CD4-positive, alpha-beta T cell treated with Interleukin-15 for 4 hours (primary cell): ENCODE data around the gene PEX6.
"Not testable (repeated sequence)": the region's sequence is repeated elsewhere in the genome, so short reads cannot be mapped to it uniquely, and the experiment has no call there.

Source experiments
- DNase-seq: peaks from one replicate; pipeline ENCODE4 v3.0.0-alpha.2; 2020; ENCODE audit warnings: low spot score

PEX6 gene

GRCh38 chr6:42998205-42998604, 19.2 kb upstream of the PEX6 start:
- not testable (repeated sequence) for DNase-seq

DNA sequence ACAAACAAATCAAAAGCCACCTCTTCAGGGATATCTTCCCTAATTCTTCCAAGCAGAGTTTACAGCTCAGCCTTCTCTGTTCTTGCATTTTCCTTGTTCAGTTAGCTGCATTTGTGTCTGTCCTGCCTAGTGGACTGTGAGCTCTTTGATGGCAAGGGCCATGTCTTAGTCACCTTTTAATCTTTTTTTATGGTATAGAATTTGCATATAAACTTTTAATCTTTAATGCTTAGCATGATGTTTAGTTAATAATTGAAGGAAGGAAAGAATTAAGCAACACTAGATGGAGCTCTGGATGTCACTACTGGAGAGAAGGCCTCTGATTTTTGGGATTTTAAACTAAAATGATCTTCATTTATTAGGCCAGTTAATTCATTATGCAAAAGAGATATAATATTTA, 17.5 kb upstream of the PEX6 start:
- no peak for DNase-seq

GRCh38 chr6:42993445-42993844, 14.5 kb upstream of the PEX6 start:
- no peak for DNase-seq

DNA sequence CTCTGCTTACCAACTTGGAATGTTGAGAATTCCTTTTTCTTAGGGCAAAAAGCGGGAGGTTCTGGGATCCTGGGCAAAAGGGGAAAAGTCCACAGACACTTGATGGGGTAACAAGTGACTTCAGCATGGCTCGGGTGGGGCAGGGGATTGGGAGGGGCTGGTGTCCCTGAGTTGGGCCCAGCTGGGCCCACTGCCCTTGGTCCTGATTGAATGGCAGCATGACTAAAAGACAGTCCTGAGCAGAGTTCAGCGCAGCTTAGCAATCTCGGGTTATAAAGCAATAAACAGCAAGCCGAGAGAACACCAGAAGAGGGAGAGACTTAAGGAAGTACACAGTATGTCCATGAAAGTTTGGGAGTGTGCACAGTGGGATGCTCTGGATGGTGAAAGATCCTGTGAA, 10.9 kb upstream of the PEX6 start:
- DNase-seq: no peak

DNA sequence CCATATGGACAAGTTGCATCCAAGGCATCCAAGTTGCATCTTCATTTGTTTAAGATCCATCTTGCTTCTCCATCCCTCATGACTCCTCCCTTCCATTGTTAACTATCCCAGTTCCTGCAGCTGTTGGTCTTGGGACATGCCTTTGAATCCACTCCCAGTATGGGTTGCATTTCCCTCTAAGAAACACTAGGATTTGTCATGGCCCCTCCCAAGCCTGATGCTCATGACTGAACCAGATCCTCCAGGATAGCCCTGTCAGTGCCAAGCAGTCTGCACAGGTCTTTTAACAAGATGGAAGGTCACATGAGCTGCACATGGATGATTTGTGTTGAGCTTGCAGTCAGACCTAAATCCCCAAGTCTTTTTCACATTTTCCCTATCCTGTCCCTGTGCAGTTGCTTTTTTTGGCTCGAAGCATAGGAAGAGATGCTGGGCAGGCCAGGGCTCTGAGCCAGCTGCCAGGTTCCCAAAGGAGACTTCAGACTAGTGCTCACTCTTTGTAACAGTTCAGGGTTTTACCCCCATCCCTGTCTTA, 9.6 kb upstream of the PEX6 start:
- no peak for DNase-seq

GRCh38 chr6:42987533-42988451, 8.8 kb upstream of the PEX6 start:
- no peak for DNase-seq

DNA sequence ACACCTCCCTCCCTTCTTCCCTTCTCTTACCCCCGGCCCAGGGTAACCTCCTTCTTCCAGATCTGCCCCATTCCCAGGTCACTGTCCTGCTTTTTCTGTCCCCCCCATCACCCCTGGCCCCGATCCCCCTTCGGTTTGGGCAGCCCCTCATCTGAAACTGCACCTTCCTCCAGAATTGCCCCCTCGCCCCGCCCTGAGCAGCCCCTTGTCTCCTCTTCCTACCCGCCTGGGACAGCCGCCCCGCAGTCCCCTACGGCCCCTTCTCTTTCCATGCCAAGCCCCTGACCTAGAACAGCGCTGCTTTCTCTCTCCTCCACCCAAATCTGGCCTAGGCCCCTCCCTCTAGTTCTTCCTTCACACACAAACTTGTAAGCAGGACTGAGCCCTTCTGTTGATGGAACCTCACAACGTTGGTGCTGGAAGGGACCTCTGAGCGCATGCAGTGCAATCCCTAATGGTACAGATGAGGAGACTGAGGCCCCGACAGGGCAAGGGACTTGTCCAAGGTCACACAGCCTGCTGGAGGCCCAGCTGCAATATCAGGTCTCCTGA, 6.0 kb upstream of the PEX6 start:
- DNase-seq: peak; percentile 13

- DNase-seq: peak; percentile 98
These were observed 5.3 kb upstream of the PEX6 start, which contains the start of gene PPP2R5D for GRCh38 chr6:42984001-42984923. Gene PPP2R5D, plus strand, starts transcription at chr6:42984570. Its CDS starts 108 bp downstream, at chr6:42984678.

GRCh38 chr6:42981836-42982235, 2.9 kb upstream of the PEX6 start:
- no peak for DNase-seq

- DNase-seq: peak; percentile 38
These were observed 669 bp upstream of the PEX6 start for GRCh38 chr6:42979523-42980177.

DNA sequence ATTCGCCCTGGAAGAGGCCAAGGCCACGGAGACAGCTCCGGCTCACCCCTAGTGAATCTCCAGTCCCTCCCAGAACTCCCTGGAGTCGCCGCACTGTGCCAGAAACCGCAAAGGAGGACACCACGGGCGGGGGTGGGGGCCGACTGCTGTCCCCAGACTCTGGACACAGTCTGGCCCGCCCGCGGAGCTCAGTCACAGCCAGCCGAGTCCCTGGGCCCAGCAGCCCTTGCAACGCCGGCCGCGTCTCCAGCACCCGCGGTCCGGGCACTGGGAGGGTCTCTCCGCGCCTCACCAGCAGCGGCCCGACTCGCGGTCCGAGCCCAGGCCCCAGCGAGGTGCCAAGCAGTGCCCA, 518 bp downstream of the PEX6 start:
- no peak for DNase-seq

DNA sequence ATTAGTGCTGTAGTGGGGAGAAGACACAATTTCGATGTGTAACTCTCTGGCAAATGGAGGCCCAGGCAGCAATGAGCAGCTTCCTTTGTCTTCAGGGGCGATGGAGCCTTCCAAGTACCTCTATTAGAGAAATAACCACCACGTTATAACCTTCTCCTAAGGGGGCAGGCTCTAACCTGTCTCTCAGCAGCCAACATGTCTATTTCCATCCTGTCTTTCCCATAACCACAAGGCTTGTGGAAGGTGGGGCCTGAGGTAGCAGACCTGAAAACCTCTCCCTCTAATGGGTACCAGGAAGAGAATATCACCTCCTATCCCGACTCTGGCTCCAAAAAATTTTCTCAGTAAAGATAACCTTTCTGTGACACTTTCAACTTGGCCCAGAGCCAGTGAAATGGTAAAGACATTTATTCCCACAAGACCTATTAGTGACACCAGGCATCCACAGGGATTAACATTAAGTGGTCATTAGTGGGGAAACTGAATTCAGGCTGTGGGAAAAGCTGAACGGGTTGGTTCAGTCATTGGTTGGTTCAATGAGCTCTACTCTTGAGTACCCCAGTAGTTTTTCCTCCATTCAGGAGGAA, 4.0 kb downstream of the PEX6 start:
- DNase-seq: no peak

DNA sequence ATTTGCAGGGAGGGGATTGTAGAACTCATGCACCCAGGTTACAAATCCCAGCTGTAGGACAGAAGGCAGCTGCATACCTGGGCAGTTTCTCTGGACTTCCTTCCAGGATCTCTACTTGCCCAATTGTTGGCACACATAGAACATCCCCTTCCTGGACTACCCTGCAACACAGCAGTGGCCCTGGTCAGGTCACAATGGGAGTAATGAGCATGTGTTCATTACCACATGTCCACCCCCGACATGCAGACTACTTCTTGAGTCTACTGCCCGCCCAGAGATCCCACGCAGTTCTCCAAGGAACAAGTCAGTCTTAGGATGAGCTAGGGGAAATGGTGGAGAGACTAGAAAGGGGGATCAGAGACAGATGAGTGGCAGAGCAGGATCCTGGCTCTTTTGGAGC, 5.1 kb downstream of the PEX6 start:
- no peak for DNase-seq

- DNase-seq: no peak
These were observed 7.1 kb downstream of the PEX6 start for GRCh38 chr6:42971746-42972327.

GRCh38 chr6:42970871-42971612, 7.9 kb downstream of the PEX6 start:
- no peak for DNase-seq

- no peak for DNase-seq
These were observed 9.0 kb downstream of the PEX6 start for GRCh38 chr6:42969934-42970333.

GRCh38 chr6:42969431-42969830, 9.6 kb downstream of the PEX6 start:
- no peak for DNase-seq

GRCh38 chr6:42968783-42969182, 10.2 kb downstream of the PEX6 start:
- no peak for DNase-seq

DNA sequence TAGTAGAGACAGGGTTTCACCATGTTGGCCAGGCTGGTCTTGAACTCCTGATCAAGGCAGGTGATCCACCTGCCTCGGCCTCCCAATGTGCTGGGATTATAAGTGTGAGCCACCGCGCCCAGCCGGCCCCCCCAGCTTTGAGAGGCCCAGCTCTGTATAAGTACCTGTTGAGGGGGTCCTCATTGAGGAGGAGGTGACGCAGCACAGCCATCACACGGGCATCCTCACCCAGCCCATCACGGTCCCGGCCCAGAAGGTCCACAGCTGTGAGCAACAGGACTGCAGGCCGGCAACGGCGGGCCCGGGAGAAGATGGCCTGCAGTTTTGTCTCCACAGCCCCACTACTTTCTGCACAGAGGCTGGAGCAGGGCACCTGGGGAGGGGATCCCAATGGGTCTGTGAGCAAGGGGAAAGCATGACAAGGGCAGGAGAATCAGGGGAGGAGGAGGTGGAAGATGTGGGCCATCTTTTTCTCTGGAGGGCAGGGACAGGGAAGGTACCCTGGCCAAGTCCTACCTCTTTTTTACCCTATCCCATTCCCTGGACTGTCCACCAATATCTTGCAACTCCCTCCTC, 10.8 kb downstream of the PEX6 start:
- DNase-seq: no peak

DNA sequence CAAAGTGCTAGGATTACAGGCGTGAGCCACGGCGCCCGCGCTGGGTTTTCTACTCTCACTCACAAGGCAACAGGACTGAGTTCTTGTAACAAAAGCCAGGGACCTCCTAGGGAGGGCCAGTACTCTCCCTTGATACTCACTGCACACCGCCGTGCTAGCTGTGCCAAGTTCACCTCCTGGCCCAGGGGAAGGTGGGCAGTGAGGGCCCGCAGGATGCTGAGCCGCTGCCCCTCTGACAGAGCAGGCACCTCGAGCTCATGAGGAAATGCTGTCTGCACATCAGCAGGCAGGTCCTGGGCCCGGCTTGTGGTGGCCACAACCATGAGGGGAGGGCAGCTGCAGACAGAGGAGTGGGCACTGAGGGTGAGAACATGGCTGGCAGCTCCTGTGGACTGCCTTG, 11.8 kb downstream of the PEX6 start:
- no peak for DNase-seq
